OCI-LY1 (cell line): ENCODE results near the gene ZNF14.

Experiments
- H2AFZ ChIP-seq: fragments of 200-600 bp; sonication (generic), shearing (Covaris generic); 2 replicates; pipeline ENCODE4 v1.6.0; 2014; ENCODE audit warnings: antibody characterized with exemption, mild to moderate bottlenecking, low read length
- H3F3A ChIP-seq: fragments of 200-600 bp; sonication (generic), shearing (Covaris generic); 2 replicates; pipeline ENCODE4 v1.6.0; 2014; ENCODE audit warnings: mild to moderate bottlenecking, antibody characterized with exemption, low read length, moderate library complexity; ENCODE audit not compliant: insufficient read depth
- H3K27ac ChIP-seq: fragments of 200-600 bp; sonication (generic); 2 replicates; pipeline ENCODE4 v1.5.1; 2014; ENCODE audit warnings: low read length, mixed run types, mild to moderate bottlenecking, low read depth; ENCODE audit not compliant: poor library complexity, severe bottlenecking
- H3K27me3 ChIP-seq: fragments of 200-600 bp; sonication (generic); 2 replicates; pipeline ENCODE4 v1.6.0; 2014; ENCODE audit warnings: antibody characterized with exemption, mild to moderate bottlenecking, low read length, moderate library complexity; ENCODE audit not compliant: insufficient read depth
- H3K36me3 ChIP-seq: fragments of 200-600 bp; sonication (generic); 2 replicates; pipeline ENCODE4 v1.6.1; 2014; ENCODE audit warnings: mild to moderate bottlenecking, antibody characterized with exemption, low read length, moderate library complexity, mixed read lengths; ENCODE audit not compliant: insufficient read depth
- H3K4me1 ChIP-seq: fragments of 200-600 bp; sonication (generic); 2 replicates; pipeline ENCODE4 v1.5.1; 2014; ENCODE audit warnings: mild to moderate bottlenecking, low read length, moderate library complexity; ENCODE audit not compliant: insufficient read depth, severe bottlenecking
- H3K4me2 ChIP-seq: fragments of 200-600 bp; sonication (generic), shearing (Covaris generic); 2 replicates; pipeline ENCODE4 v1.6.1; 2014; ENCODE audit warnings: low read length
- H3K4me3 ChIP-seq: fragments of 200-600 bp; sonication (generic); 2 replicates; pipeline ENCODE4 v1.5.1; 2014; ENCODE audit warnings: low read length, low read depth, mild to moderate bottlenecking, mixed read lengths; ENCODE audit not compliant: poor library complexity, severe bottlenecking
- H3K79me2 ChIP-seq: fragments of 200-600 bp; shearing (Covaris generic); 2 replicates; pipeline ENCODE4 v1.6.1; 2016; ENCODE audit warnings: mixed run types, low read length, mixed read lengths; ENCODE audit not compliant: insufficient read depth
- H3K9ac ChIP-seq: fragments of 200-600 bp; sonication (generic), shearing (Covaris generic); 2 replicates; pipeline ENCODE4 v1.6.1; 2014; ENCODE audit warnings: mild to moderate bottlenecking, low read length, mixed read lengths
- H3K9me2 ChIP-seq: fragments of 200-600 bp; sonication (generic), shearing (Covaris generic); 2 replicates; pipeline ENCODE4 v1.6.1; 2014; ENCODE audit warnings: low read depth, mild to moderate bottlenecking, low read length, mixed read lengths
- H3K9me3 ChIP-seq: fragments of 200-600 bp; shearing (Covaris generic); 2 replicates; pipeline ENCODE4 v1.6.1; 2014; ENCODE audit warnings: low read length, mixed read lengths
- H4K20me1 ChIP-seq: fragments of 200-600 bp; sonication (generic), shearing (Covaris generic); 2 replicates; pipeline ENCODE4 v1.6.0; 2016; ENCODE audit warnings: mild to moderate bottlenecking, low read length; ENCODE audit not compliant: insufficient read depth
- EZH2 ChIP-seq: fragments of 200-600 bp; sonication (generic), shearing (Covaris generic); IDR thresholded peaks from 2 replicates; pipeline ENCODE4 v1.8.0; 2017; ENCODE audit warnings: borderline replicate concordance, mixed run types, mild to moderate bottlenecking, antibody characterized with exemption, low read length, moderate library complexity, mixed read lengths
- TF ChIP-seq, protein P1 (sequence below): fragments of 200-600 bp; sonication (generic), shearing (Covaris generic); IDR thresholded peaks from 2 replicates; pipeline ENCODE4 v1.5.1; 2017; ENCODE audit warnings: mild to moderate bottlenecking, antibody characterized with exemption, low read length, moderate library complexity, mixed read lengths

Gene ZNF14

GRCh38 chr19:19737559-19738332, 4.8 kb upstream of the ZNF14 start:
- H3K4me1 ChIP-seq, result peaks cover 6% of the 10 kb centered on the region
- no peaks in the 10 kb centered on the region for H3F3A ChIP-seq
- H3K27me3 ChIP-seq, result no peaks in the 10 kb centered on the region
- no peak overlapping the region for H3K27ac ChIP-seq
- H3K4me3 ChIP-seq, result no peak overlapping the region
- H3K36me3 ChIP-seq, result no peaks in the 10 kb centered on the region; the same call in 1 of the 2 replicates
- H3K79me2 ChIP-seq, result no peaks in the 10 kb centered on the region
- TF ChIP-seq, protein P1, sequence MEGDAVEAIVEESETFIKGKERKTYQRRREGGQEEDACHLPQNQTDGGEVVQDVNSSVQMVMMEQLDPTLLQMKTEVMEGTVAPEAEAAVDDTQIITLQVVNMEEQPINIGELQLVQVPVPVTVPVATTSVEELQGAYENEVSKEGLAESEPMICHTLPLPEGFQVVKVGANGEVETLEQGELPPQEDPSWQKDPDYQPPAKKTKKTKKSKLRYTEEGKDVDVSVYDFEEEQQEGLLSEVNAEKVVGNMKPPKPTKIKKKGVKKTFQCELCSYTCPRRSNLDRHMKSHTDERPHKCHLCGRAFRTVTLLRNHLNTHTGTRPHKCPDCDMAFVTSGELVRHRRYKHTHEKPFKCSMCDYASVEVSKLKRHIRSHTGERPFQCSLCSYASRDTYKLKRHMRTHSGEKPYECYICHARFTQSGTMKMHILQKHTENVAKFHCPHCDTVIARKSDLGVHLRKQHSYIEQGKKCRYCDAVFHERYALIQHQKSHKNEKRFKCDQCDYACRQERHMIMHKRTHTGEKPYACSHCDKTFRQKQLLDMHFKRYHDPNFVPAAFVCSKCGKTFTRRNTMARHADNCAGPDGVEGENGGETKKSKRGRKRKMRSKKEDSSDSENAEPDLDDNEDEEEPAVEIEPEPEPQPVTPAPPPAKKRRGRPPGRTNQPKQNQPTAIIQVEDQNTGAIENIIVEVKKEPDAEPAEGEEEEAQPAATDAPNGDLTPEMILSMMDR, result no peak
- TF ChIP-seq EZH2, result no peak
- H4K20me1 ChIP-seq, result no peaks in the 10 kb centered on the region
- no peak overlapping the region for H2AFZ ChIP-seq
- H3K9me3 ChIP-seq, result no peaks in the 10 kb centered on the region
- H3K9me2 ChIP-seq, result no peaks in the 10 kb centered on the region
- no peak overlapping the region for H3K4me2 ChIP-seq
- no peak overlapping the region for H3K9ac ChIP-seq

GRCh38 chr19:19721896-19722295, 11.0 kb downstream of the ZNF14 start:
- Histone ChIP-seq H3K4me1 (no peaks in the 10 kb centered on the region), H3K4me2 (no peak overlapping the region), H3K9me2 (no peaks in the 10 kb centered on the region), H3K27me3 (no peaks in the 10 kb centered on the region), H3K9ac (no peak overlapping the region), H3K27ac (no peak overlapping the region), H4K20me1 (no peaks in the 10 kb centered on the region), H3K36me3 (peaks cover 24% of the 10 kb centered on the region), H3K4me3 (no peak overlapping the region), H3K79me2 (peaks cover 5% of the 10 kb centered on the region), H2AFZ (no peak overlapping the region), H3F3A (no peaks in the 10 kb centered on the region), H3K9me3 (peaks cover 36% of the 10 kb centered on the region)
- TF ChIP-seq, protein P1, result no peak
- no peak for TF ChIP-seq EZH2

- Histone ChIP-seq H3K9ac (no peak overlapping the region), H3K4me3 (no peak overlapping the region), H3K9me3 (peaks cover 48% of the 10 kb centered on the region), H2AFZ (no peak overlapping the region), H3K9me2 (no peaks in the 10 kb centered on the region), H3K27ac (no peak overlapping the region), H4K20me1 (no peaks in the 10 kb centered on the region), H3F3A (no peaks in the 10 kb centered on the region), H3K79me2 (peaks cover 5% of the 10 kb centered on the region), H3K36me3 (peaks cover 45% of the 10 kb centered on the region), H3K4me1 (no peaks in the 10 kb centered on the region), H3K27me3 (no peaks in the 10 kb centered on the region), H3K4me2 (no peak overlapping the region)
- TF ChIP-seq, protein P1, result no peak
- TF ChIP-seq EZH2, result no peak
These were observed 13.1 kb downstream of the ZNF14 start for GRCh38 chr19:19719798-19720197.
